ENCODE data around the gene CYTH1.

DNA sequence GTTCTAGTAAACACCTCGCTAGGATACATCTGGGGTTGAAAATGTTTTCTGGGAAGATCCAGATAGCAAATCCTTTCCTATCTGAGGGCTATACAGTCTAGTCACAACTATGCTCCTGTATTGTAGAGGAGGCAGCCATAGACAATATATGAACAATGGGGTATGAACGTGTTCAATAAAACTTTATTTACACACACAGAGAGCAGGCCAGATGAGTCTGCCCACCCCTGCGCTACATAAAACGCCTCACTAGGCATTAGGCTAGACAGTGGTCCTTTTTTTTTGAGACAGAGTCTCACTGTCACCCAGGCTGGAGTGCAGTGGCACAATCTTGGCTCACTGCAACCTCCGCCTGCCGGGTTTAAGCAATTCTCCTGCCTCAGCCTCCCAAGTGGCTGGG is 47.4 kb upstream of the CYTH1 start:
- TF ChIP-seq, protein P1, sequence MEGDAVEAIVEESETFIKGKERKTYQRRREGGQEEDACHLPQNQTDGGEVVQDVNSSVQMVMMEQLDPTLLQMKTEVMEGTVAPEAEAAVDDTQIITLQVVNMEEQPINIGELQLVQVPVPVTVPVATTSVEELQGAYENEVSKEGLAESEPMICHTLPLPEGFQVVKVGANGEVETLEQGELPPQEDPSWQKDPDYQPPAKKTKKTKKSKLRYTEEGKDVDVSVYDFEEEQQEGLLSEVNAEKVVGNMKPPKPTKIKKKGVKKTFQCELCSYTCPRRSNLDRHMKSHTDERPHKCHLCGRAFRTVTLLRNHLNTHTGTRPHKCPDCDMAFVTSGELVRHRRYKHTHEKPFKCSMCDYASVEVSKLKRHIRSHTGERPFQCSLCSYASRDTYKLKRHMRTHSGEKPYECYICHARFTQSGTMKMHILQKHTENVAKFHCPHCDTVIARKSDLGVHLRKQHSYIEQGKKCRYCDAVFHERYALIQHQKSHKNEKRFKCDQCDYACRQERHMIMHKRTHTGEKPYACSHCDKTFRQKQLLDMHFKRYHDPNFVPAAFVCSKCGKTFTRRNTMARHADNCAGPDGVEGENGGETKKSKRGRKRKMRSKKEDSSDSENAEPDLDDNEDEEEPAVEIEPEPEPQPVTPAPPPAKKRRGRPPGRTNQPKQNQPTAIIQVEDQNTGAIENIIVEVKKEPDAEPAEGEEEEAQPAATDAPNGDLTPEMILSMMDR (IDR thresholded peaks at IDR 0.05 in 2 of 3, conservative IDR thresholded peaks at IDR 0.05 in 1 of 3; ENCODE audit: borderline replicate concordance in 1 of 3, insufficient read depth in 1 of 3, low read depth in 2 of 3, low read length in 2 of 3), result no peak
- TF ChIP-seq SIN3A (IDR thresholded peaks at IDR 0.05; ENCODE audit: low read depth), result no peak
- TF ChIP-seq YY1 (IDR thresholded peaks at IDR 0.05; ENCODE audit: extremely low read depth, insufficient replicate concordance, low read depth, low read length), result no peak

All from HCT116 (cell line).